ENCODE results near the gene RAE1.

The RAE1 gene

DNA sequence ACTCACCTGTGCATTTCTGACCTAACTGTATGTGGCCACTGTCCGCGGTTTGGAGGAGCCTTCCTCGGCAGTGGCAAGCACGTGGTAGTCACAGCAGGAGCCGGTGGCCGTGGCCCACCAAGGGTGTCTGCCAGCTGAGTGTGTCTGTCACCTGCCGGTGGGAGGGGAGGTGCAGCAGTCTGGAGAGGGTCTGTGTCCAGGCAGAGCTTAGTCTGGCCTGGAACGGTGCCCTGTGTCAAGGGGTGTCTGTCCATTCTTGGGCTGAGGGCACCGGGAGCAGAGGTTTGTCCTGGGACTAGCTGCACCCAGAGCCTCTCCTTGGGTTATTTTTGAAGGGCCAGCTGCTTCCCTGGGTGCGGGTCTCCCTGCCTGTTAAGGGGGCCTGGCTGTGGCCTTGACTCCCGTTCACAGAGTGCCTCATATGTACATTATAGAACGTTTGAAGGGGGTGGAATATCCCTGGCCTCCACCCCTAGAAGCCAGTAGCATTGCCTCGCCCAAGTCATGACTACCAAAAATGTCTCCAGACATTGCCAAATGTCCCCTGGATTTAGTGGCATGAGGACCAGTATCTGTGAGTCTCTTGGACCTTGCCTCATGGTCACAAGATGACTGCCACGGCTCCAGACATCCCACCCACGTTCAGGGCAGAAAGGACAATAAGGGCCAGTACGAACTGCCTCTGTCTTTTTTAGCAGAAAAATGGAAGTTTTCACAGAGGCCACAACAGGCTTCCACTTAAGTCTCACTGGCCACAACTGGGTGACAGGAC, 45.3 kb downstream of the RAE1 start:
- peak overlapping the region; percentile 68 for H3K9ac ChIP-seq (ENCODE audit: low read length)

DNA sequence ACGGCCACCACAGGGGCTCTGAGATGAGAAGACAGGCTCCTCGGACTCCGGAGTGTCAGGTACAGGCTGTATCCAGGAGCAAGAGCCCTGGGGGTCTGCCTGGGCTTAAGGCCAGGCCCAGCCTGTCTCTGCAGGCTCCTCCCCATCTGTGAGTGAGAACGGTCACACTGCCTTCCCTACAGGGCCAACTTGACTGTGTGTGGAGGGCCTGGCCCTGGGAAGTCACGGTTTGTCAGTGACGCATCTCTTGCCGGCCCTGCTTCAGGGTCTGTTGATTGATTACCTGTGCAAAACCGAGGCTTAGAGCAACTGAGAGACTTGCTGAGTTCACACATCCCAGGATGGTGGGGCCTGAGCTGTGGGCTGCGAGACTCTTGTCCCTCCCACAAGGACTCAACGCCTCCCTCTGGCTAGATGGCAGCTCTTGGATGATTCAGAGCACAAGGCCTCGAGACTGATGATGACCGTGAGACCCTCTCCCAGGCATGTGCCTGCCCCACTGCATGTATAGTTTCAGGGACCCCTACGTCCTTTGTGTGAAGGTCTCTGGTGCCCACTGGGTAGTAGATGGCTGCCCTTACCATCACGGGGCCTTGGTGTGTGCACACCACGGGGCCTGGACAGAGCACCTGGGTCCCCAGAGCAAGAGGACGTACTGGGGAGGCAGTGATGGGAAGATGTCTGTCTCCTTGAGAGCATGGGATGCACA, 46.1 kb downstream of the RAE1 start:
- H3K9ac ChIP-seq (ENCODE audit: low read length) = peak overlapping the region; percentile 68
- H3K9me3 ChIP-seq (replicated peaks; ENCODE audit: insufficient read depth, low read length) = no peaks in the 10 kb centered on the region
- no peaks in the 10 kb centered on the region for H3K27me3 ChIP-seq (replicated peaks; ENCODE audit: insufficient read depth, low read length)
- peaks cover 83% of the 10 kb centered on the region for H3F3A ChIP-seq (ENCODE audit: insufficient read depth, low read length)
- peaks cover 95% of the 10 kb centered on the region for H3K79me2 ChIP-seq (ENCODE audit: low read length)
- H3K4me1 ChIP-seq (ENCODE audit: low read length) = peaks cover 70% of the 10 kb centered on the region
- H3K4me3 ChIP-seq (ENCODE audit: low read length) = peak overlapping the region; percentile 43
- H3K9me2 ChIP-seq (replicated peaks; ENCODE audit: insufficient read depth, low read length) = no peaks in the 10 kb centered on the region
- H3K4me2 ChIP-seq (ENCODE audit: low read depth, low read length) = peak overlapping the region; percentile 88
- peaks cover 65% of the 10 kb centered on the region for H4K20me1 ChIP-seq (ENCODE audit: insufficient read depth, low read length)
- peak; percentile 41 for DNase-seq
- peaks cover 29% of the 10 kb centered on the region for H3K36me3 ChIP-seq (replicated peaks; ENCODE audit: insufficient read depth, low read length)
- H2AFZ ChIP-seq (ENCODE audit: low read length) = no peak overlapping the region
- TF ChIP-seq EZH2phosphoT487 (IDR thresholded peaks at IDR 0.05; ENCODE audit: low read length) (no peak), EZH2 (optimal IDR thresholded peaks at IDR 0.05; ENCODE audit: low read depth, low read length) (no peak)
- TF ChIP-seq, protein P1, sequence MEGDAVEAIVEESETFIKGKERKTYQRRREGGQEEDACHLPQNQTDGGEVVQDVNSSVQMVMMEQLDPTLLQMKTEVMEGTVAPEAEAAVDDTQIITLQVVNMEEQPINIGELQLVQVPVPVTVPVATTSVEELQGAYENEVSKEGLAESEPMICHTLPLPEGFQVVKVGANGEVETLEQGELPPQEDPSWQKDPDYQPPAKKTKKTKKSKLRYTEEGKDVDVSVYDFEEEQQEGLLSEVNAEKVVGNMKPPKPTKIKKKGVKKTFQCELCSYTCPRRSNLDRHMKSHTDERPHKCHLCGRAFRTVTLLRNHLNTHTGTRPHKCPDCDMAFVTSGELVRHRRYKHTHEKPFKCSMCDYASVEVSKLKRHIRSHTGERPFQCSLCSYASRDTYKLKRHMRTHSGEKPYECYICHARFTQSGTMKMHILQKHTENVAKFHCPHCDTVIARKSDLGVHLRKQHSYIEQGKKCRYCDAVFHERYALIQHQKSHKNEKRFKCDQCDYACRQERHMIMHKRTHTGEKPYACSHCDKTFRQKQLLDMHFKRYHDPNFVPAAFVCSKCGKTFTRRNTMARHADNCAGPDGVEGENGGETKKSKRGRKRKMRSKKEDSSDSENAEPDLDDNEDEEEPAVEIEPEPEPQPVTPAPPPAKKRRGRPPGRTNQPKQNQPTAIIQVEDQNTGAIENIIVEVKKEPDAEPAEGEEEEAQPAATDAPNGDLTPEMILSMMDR (IDR thresholded peaks at IDR 0.05; ENCODE audit: low read length) = no peak
- H3K27ac ChIP-seq (ENCODE audit: low read length) = peak overlapping the region; percentile 100

More for the DNA sequence above, 45.3 kb downstream of the RAE1 start:
- peaks cover 60% of the 10 kb centered on the region for H4K20me1 ChIP-seq (ENCODE audit: insufficient read depth, low read length)
- H3K4me2 ChIP-seq (ENCODE audit: low read depth, low read length) = peak overlapping the region; percentile 88
- H2AFZ ChIP-seq (ENCODE audit: low read length) = no peak overlapping the region
- H3K27ac ChIP-seq (ENCODE audit: low read length) = peak overlapping the region; percentile 100
- DNase-seq = peak; percentile 6
- H3K36me3 ChIP-seq (replicated peaks; ENCODE audit: insufficient read depth, low read length) = peaks cover 23% of the 10 kb centered on the region
- H3K27me3 ChIP-seq (replicated peaks; ENCODE audit: insufficient read depth, low read length) = no peaks in the 10 kb centered on the region
- no peaks in the 10 kb centered on the region for H3K9me3 ChIP-seq (replicated peaks; ENCODE audit: insufficient read depth, low read length)
- H3K4me3 ChIP-seq (ENCODE audit: low read length) = 0 out of 2 replicates have a peak overlapping the region, but pooled peaks have one; percentile 10
- no peaks in the 10 kb centered on the region for H3K9me2 ChIP-seq (replicated peaks; ENCODE audit: insufficient read depth, low read length)
- peaks cover 93% of the 10 kb centered on the region for H3K79me2 ChIP-seq (ENCODE audit: low read length)
- H3F3A ChIP-seq (ENCODE audit: insufficient read depth, low read length) = peaks cover 82% of the 10 kb centered on the region
- H3K4me1 ChIP-seq (ENCODE audit: low read length) = peaks cover 70% of the 10 kb centered on the region
- TF ChIP-seq EZH2phosphoT487 (IDR thresholded peaks at IDR 0.05; ENCODE audit: low read length) (no peak), EZH2 (optimal IDR thresholded peaks at IDR 0.05; ENCODE audit: low read depth, low read length) (no peak)
- TF ChIP-seq, protein P1 (IDR thresholded peaks at IDR 0.05; ENCODE audit: low read length) = no peak

DNA sequence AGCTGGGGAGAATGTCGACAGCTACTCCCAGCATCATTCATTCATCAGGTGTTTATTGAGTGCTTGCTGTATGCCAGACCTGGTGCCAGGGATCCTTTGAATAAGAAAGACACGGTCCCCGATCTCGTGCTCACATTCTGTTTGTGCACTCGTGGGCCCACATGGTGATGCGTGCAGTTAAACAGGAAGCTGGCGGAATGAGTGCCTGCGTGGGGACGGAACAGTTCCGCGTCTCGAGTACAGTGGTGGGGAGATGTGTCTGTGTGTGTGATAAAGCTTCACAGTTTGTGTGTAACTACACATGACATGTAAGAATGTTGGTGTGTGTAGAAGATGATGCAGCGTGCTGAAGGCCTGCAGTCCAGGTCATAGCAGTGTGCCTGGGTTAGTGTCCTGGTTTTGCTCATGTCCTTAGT, 46.6 kb downstream of the RAE1 start:
- Histone ChIP-seq H3F3A (ENCODE audit: insufficient read depth, low read length) (peaks cover 78% of the 10 kb centered on the region), H3K27ac (ENCODE audit: low read length) (peak overlapping the region; percentile 100), H3K4me1 (ENCODE audit: low read length) (peaks cover 70% of the 10 kb centered on the region), H3K9ac (ENCODE audit: low read length) (peak overlapping the region; percentile 68), H3K9me2 (replicated peaks; ENCODE audit: insufficient read depth, low read length) (no peaks in the 10 kb centered on the region), H3K36me3 (replicated peaks; ENCODE audit: insufficient read depth, low read length) (peaks cover 35% of the 10 kb centered on the region), H3K79me2 (ENCODE audit: low read length) (peaks cover 95% of the 10 kb centered on the region), H4K20me1 (ENCODE audit: insufficient read depth, low read length) (peaks cover 70% of the 10 kb centered on the region), H2AFZ (ENCODE audit: low read length) (no peak overlapping the region), H3K4me3 (ENCODE audit: low read length) (peak overlapping the region; percentile 43), H3K27me3 (replicated peaks; ENCODE audit: insufficient read depth, low read length) (no peaks in the 10 kb centered on the region), H3K4me2 (ENCODE audit: low read depth, low read length) (peak overlapping the region; percentile 88), H3K9me3 (replicated peaks; ENCODE audit: insufficient read depth, low read length) (no peaks in the 10 kb centered on the region)
- TF ChIP-seq EZH2 (optimal IDR thresholded peaks at IDR 0.05; ENCODE audit: low read depth, low read length) (no peak), EZH2phosphoT487 (IDR thresholded peaks at IDR 0.05; ENCODE audit: low read length) (no peak)
- TF ChIP-seq, protein P1 (IDR thresholded peaks at IDR 0.05; ENCODE audit: low read length) = no peak
- DNase-seq = no peak

Data from MM.1S (cell line).